HepG2 (cell line): ENCODE measurements around the gene FNDC3B. TPM values are rescaled to one million over a fixed set of nuclear protein-coding genes. Genes with fewer than 3 reads are reported as not detected.
A peak's percentile ranks its signal among the peaks of the same experiment; 100 is the strongest.

Experiments used
- CAMTA2 ChIP-seq: sonication (generic); formaldehyde crosslinking; IDR thresholded peaks from 2 replicates; pipeline ENCODE4 v1.4.0; 2020; ENCODE audit warnings: mild to moderate bottlenecking, missing genetic modification reagents, borderline replicate concordance
- ELF4 ChIP-seq: sonication (generic); formaldehyde crosslinking; IDR thresholded peaks from 2 replicates; pipeline ENCODE4 v1.5.0; 2020; ENCODE audit warnings: missing genetic modification reagents, mild to moderate bottlenecking, moderate library complexity, borderline replicate concordance
- HCFC1 ChIP-seq: fragments of 150-350 bp; IDR thresholded peaks from 2 replicates; pipeline ENCODE4 v1.6.1; 2014; ENCODE audit warnings: low read depth, low read length
- TOE1 ChIP-seq: sonication (generic); formaldehyde crosslinking; IDR thresholded peaks from 2 replicates; pipeline ENCODE4 v1.4.0; 2020; ENCODE audit warnings: mild to moderate bottlenecking, missing genetic modification reagents
- ZFP36L2 ChIP-seq: sonication (generic); formaldehyde crosslinking; IDR thresholded peaks from 2 replicates; pipeline ENCODE4 v1.4.0; 2020; ENCODE audit warnings: missing genetic modification reagents
- ZNF160 ChIP-seq: sonication (generic); formaldehyde crosslinking; IDR thresholded peaks from 2 replicates; pipeline ENCODE4 v1.8.0; 2022; ENCODE audit warnings: mild to moderate bottlenecking, inconsistent platforms, missing genetic modification reagents
- ZNF431 ChIP-seq: sonication (generic); formaldehyde crosslinking; IDR thresholded peaks from 2 replicates; pipeline ENCODE4 v1.9.0; 2022; ENCODE audit warnings: missing genetic modification reagents, low read depth, mild to moderate bottlenecking, borderline replicate concordance
- ZNF660 ChIP-seq: sonication (generic); formaldehyde crosslinking; IDR thresholded peaks from 2 replicates; pipeline ENCODE4 v1.5.1; 2020; ENCODE audit warnings: mild to moderate bottlenecking, low read depth, missing genetic modification reagents, borderline replicate concordance
- polyA plus RNA-seq, 8 experiments: library from polyadenylated mRNA; depleted of rRNA in 3 of 8; stranded (reverse) in 7 of 8; unstranded in 1 of 8; fragments of >200 nt; fragmentation: Illumina TruSeq in 4 of 8; extraction: Trizol in 4 of 8; gene quantifications; 2 replicates each; pipeline versions ENCODE4 v1.2.1 to v1.2.3, GENCODE V29; 2011 to 2016; ENCODE audit warnings: low read depth in 4 of 8, missing spikeins in 1 of 8, mixed read lengths in 1 of 8; ENCODE audit not compliant: insufficient read depth in 1 of 8
- total RNA-seq, 5 experiments: library from RNA; depleted of rRNA; stranded (reverse); fragments of >200 nt; fragmentation: Illumina TruSeq; extraction: Trizol; gene quantifications; 2 replicates each; pipeline ENCODE4 v1.2.3, GENCODE V29; 2016; ENCODE audit warnings: low read depth in 1 of 5
- TF ChIP-seq, protein P1 (sequence below): sonication (generic); formaldehyde crosslinking; conservative IDR thresholded peaks from 2 replicates; pipeline ENCODE4 v1.8.0; 2022; ENCODE audit warnings: missing genetic modification reagents
- TF ChIP-seq, protein P2 (sequence below): sonication (generic); formaldehyde crosslinking; IDR thresholded peaks from 2 replicates; pipeline ENCODE4 v1.5.0; 2020; ENCODE audit warnings: mild to moderate bottlenecking, missing genetic modification reagents, borderline replicate concordance
- TF ChIP-seq, protein P3 (sequence below), 2 experiments: sonication (generic) in 1 of 2; formaldehyde crosslinking in 1 of 2; IDR thresholded peaks; 2 replicates each; pipeline versions ENCODE4 v1.6.1 to v1.9.0; 2014 to 2022; ENCODE audit warnings: antibody characterized with exemption in 1 of 2, borderline replicate concordance in 1 of 2, inconsistent platforms in 1 of 2, low read depth in 1 of 2, missing genetic modification reagents in 1 of 2

FNDC3B gene
- total and polyA plus RNA-seq, 2 of the 13 experiments (the other 11 are each of a cell fraction or from before 2014, with no cell fraction given), result 74.8 to 103 TPM

DNA sequence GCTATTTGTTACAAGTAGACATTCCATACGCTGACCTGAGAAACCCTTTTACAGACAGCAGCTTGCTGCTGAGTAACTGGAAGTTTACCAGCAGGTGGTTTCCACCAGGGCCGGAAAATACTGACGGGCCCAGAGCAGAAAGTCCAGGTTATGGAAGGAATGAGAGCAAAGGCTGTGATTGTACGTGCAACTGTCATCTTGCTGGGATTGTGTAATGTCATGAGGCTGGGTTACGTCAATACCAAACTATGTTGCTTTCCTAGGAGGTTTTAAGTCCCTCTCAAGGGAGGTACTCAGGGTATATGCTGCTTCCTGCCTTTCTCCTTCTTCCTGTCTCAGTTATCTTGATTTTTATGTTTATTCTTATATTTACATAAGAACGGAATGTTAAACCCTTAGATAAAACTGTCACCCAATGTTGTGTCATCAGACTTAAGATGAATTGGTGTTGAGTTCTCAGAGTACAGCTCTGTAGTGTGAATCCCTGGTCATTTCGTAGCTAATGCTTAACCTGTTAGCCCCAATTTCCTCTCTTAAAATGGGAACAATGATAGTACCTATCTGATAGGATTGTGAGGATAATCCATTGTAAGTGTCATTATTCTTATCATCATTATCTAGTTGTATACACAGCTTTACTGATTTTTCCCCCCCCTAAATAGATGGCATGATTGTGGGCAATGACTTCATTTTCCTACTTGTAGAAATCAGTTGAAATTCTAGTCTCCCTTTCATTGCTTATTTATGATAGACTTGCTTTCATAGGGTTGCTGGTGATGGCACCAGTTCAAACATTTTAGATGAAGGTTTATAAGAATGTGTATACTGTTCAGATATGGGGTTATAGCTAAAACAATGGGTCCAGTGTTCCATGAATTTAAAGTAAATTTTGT is 101.4 kb downstream of the FNDC3B start (continued):
- TF ChIP-seq, protein P1, sequence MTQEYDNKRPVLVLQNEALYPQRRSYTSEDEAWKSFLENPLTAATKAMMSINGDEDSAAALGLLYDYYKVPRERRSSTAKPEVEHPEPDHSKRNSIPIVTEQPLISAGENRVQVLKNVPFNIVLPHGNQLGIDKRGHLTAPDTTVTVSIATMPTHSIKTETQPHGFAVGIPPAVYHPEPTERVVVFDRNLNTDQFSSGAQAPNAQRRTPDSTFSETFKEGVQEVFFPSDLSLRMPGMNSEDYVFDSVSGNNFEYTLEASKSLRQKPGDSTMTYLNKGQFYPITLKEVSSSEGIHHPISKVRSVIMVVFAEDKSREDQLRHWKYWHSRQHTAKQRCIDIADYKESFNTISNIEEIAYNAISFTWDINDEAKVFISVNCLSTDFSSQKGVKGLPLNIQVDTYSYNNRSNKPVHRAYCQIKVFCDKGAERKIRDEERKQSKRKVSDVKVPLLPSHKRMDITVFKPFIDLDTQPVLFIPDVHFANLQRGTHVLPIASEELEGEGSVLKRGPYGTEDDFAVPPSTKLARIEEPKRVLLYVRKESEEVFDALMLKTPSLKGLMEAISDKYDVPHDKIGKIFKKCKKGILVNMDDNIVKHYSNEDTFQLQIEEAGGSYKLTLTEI (CRISPR knock-in tag), result no peak
- TF ChIP-seq CAMTA2 (CRISPR knock-in tag), result no peak
- TF ChIP-seq TOE1, result 0 out of 2 replicates have a peak, but pooled peaks have one; percentile 38
- TF ChIP-seq, protein P2, sequence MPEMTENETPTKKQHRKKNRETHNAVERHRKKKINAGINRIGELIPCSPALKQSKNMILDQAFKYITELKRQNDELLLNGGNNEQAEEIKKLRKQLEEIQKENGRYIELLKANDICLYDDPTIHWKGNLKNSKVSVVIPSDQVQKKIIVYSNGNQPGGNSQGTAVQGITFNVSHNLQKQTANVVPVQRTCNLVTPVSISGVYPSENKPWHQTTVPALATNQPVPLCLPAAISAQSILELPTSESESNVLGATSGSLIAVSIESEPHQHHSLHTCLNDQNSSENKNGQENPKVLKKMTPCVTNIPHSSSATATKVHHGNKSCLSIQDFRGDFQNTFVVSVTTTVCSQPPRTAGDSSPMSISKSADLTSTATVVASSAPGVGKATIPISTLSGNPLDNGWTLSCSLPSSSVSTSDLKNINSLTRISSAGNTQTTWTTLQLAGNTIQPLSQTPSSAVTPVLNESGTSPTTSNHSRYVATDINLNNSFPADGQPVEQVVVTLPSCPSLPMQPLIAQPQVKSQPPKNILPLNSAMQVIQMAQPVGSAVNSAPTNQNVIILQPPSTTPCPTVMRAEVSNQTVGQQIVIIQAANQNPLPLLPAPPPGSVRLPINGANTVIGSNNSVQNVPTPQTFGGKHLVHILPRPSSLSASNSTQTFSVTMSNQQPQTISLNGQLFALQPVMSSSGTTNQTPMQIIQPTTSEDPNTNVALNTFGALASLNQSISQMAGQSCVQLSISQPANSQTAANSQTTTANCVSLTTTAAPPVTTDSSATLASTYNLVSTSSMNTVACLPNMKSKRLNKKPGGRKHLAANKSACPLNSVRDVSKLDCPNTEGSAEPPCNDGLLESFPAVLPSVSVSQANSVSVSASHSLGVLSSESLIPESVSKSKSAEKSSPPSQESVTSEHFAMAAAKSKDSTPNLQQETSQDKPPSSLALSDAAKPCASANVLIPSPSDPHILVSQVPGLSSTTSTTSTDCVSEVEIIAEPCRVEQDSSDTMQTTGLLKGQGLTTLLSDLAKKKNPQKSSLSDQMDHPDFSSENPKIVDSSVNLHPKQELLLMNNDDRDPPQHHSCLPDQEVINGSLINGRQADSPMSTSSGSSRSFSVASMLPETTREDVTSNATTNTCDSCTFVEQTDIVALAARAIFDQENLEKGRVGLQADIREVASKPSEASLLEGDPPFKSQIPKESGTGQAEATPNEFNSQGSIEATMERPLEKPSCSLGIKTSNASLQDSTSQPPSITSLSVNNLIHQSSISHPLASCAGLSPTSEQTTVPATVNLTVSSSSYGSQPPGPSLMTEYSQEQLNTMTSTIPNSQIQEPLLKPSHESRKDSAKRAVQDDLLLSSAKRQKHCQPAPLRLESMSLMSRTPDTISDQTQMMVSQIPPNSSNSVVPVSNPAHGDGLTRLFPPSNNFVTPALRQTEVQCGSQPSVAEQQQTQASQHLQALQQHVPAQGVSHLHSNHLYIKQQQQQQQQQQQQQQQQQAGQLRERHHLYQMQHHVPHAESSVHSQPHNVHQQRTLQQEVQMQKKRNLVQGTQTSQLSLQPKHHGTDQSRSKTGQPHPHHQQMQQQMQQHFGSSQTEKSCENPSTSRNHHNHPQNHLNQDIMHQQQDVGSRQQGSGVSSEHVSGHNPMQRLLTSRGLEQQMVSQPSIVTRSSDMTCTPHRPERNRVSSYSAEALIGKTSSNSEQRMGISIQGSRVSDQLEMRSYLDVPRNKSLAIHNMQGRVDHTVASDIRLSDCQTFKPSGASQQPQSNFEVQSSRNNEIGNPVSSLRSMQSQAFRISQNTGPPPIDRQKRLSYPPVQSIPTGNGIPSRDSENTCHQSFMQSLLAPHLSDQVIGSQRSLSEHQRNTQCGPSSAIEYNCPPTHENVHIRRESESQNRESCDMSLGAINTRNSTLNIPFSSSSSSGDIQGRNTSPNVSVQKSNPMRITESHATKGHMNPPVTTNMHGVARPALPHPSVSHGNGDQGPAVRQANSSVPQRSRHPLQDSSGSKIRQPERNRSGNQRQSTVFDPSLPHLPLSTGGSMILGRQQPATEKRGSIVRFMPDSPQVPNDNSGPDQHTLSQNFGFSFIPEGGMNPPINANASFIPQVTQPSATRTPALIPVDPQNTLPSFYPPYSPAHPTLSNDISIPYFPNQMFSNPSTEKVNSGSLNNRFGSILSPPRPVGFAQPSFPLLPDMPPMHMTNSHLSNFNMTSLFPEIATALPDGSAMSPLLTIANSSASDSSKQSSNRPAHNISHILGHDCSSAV, result no peak
- TF ChIP-seq ZNF431 (CRISPR knock-in tag), result peak; percentile 87; the same call in 1 of the 2 replicates
- no peak; the same call in none of the 2 replicates for TF ChIP-seq ZNF160
- no peak for TF ChIP-seq ZFP36L2 (CRISPR knock-in tag)
- TF ChIP-seq, protein P3, sequence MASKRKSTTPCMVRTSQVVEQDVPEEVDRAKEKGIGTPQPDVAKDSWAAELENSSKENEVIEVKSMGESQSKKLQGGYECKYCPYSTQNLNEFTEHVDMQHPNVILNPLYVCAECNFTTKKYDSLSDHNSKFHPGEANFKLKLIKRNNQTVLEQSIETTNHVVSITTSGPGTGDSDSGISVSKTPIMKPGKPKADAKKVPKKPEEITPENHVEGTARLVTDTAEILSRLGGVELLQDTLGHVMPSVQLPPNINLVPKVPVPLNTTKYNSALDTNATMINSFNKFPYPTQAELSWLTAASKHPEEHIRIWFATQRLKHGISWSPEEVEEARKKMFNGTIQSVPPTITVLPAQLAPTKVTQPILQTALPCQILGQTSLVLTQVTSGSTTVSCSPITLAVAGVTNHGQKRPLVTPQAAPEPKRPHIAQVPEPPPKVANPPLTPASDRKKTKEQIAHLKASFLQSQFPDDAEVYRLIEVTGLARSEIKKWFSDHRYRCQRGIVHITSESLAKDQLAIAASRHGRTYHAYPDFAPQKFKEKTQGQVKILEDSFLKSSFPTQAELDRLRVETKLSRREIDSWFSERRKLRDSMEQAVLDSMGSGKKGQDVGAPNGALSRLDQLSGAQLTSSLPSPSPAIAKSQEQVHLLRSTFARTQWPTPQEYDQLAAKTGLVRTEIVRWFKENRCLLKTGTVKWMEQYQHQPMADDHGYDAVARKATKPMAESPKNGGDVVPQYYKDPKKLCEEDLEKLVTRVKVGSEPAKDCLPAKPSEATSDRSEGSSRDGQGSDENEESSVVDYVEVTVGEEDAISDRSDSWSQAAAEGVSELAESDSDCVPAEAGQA (IDR thresholded peaks at IDR 0.05; ENCODE audit: low read depth), result peak; percentile 56; the same call in 1 of the 2 replicates
- TF ChIP-seq, protein P3 (CRISPR knock-in tag; IDR thresholded peaks at IDR 0.05; ENCODE audit: borderline replicate concordance), result no peak
- TF ChIP-seq ELF4 (CRISPR knock-in tag), result no peak
- TF ChIP-seq ZNF660 (CRISPR knock-in tag), result no peak
- TF ChIP-seq HCFC1, result no peak
